Naive B cell (primary cell): ENCODE results near the gene CSMD2. TPM values are rescaled to one million over a fixed set of nuclear protein-coding genes. Genes with fewer than 3 reads are reported as not detected.

Experiments
- ATAC-seq, 2 donors: fragments of 150-1000 bp; cut with Tn5 transposase; 2 replicates each; pipeline ENCODE4 v1.10.0; 2021; ENCODE audit warnings: low read depth in 2 of 2, mild to moderate bottlenecking in 2 of 2, moderate library complexity in 2 of 2
- DNase-seq: peaks from one replicate; pipeline ENCODE4 v3.0.0; 2022
- H3K27ac Mint-ChIP-seq, 6 donors: one replicate each; pipeline ENCODE4 v1.8.0; 2020 to 2022; ENCODE audit warnings: mild to moderate bottlenecking in 6 of 6, mixed read lengths in 6 of 6, moderate library complexity in 5 of 6, inconsistent platforms in 2 of 6
- H3K27me3 Mint-ChIP-seq, 3 donors: one replicate each; pipeline ENCODE4 v1.8.0; 2021 to 2022; ENCODE audit warnings: mixed read lengths in 3 of 3, mild to moderate bottlenecking in 1 of 3
- H3K36me3 Mint-ChIP-seq, 2 donors: one replicate each; pipeline ENCODE4 v1.8.0; 2020 to 2022; ENCODE audit warnings: mixed read lengths in 2 of 2, inconsistent platforms in 1 of 2, mild to moderate bottlenecking in 1 of 2
- H3K4me1 Mint-ChIP-seq, 3 donors: one replicate each; pipeline ENCODE4 v1.8.0; 2020 to 2022; ENCODE audit warnings: mixed read lengths in 3 of 3, inconsistent platforms in 1 of 3, mild to moderate bottlenecking in 1 of 3, moderate library complexity in 1 of 3
- H3K4me3 Mint-ChIP-seq, 8 donors: one replicate each; pipeline ENCODE4 v1.8.0; 2020 to 2022; ENCODE audit warnings: mild to moderate bottlenecking in 8 of 8, mixed read lengths in 8 of 8, moderate library complexity in 8 of 8, inconsistent platforms in 2 of 8
- H3K9me3 Mint-ChIP-seq, 7 donors: one replicate each; pipeline ENCODE4 v1.8.0; 2020 to 2022; ENCODE audit warnings: mixed read lengths in 7 of 7, mild to moderate bottlenecking in 5 of 7, inconsistent platforms in 2 of 7, moderate library complexity in 1 of 7
- polyA plus RNA-seq, 6 donors: library from polyadenylated mRNA; unstranded; fragments of 300-500 nt; fragmentation: Illumina TruSeq; gene quantifications; one replicate each; pipeline ENCODE4 v1.2.3, GENCODE V29; 2021; ENCODE audit warnings: low read depth in 6 of 6

CSMD2 gene
- polyA plus RNA-seq, 6 donors from 2014 or later = not detected

- no peaks in the 10 kb centered on the region for H3K4me1 Mint-ChIP-seq
- no peak overlapping the region for H3K4me3 Mint-ChIP-seq
- DNase-seq = no peak
- no peak for ATAC-seq
- no peaks in the 10 kb centered on the region for H3K36me3 Mint-ChIP-seq
- H3K27ac Mint-ChIP-seq = no peak overlapping the region
- peaks cover 0 to 4% (median 0%) of the 10 kb centered on the region in 7 donors for H3K9me3 Mint-ChIP-seq
- H3K27me3 Mint-ChIP-seq = peaks cover 3 to 12% (median 9%) of the 10 kb centered on the region in 3 donors
These were observed 174.7 kb downstream of the CSMD2 start for GRCh38 chr1:33990281-33990680.

- H3K36me3 Mint-ChIP-seq = no peaks in the 10 kb centered on the region
These were observed 176.9 kb downstream of the CSMD2 start for GRCh38 chr1:33988161-33988560.

GRCh38 chr1:33986390-33987095, 178.5 kb downstream of the CSMD2 start:
- H3K36me3 Mint-ChIP-seq = no peaks in the 10 kb centered on the region
- DNase-seq (no peak), ATAC-seq (no peak)
- H3K27ac Mint-ChIP-seq = no peak overlapping the region
- H3K27me3 Mint-ChIP-seq = peaks cover 3 to 21% (median 15%) of the 10 kb centered on the region in 3 donors
- H3K4me3 Mint-ChIP-seq = no peak overlapping the region
- peaks cover 0 to 3% (median 0%) of the 10 kb centered on the region in 7 donors for H3K9me3 Mint-ChIP-seq
- no peaks in the 10 kb centered on the region for H3K4me1 Mint-ChIP-seq

More at GRCh38 chr1:33988161-33988560, 176.9 kb downstream of the CSMD2 start:
- no peak for DNase-seq
- Mint-ChIP-seq H3K4me3 (no peak overlapping the region), H3K9me3 (peaks cover 0 to 4% (median 0%) of the 10 kb centered on the region in 7 donors), H3K27me3 (peaks cover 1 to 9% (median 3%) of the 10 kb centered on the region in 3 donors), H3K27ac (no peak overlapping the region), H3K4me1 (no peaks in the 10 kb centered on the region)
- no peak for ATAC-seq

- H3K4me3 Mint-ChIP-seq = no peak overlapping the region
- H3K27me3 Mint-ChIP-seq = peaks cover 4 to 22% (median 20%) of the 10 kb centered on the region in 3 donors
- peaks cover 0 to 3% (median 0%) of the 10 kb centered on the region in 7 donors for H3K9me3 Mint-ChIP-seq
- no peaks in the 10 kb centered on the region for H3K36me3 Mint-ChIP-seq
- no peak overlapping the region for H3K27ac Mint-ChIP-seq
- ATAC-seq = no peak
- no peaks in the 10 kb centered on the region for H3K4me1 Mint-ChIP-seq
- DNase-seq = no peak
These were observed 179.4 kb downstream of the CSMD2 start for GRCh38 chr1:33985656-33986055.

- no peak overlapping the region for H3K4me3 Mint-ChIP-seq
- H3K4me1 Mint-ChIP-seq = no peaks in the 10 kb centered on the region
- no peak overlapping the region for H3K27ac Mint-ChIP-seq
- ATAC-seq (no peak), DNase-seq (no peak)
- peaks cover 8 to 22% (median 20%) of the 10 kb centered on the region in 3 donors for H3K27me3 Mint-ChIP-seq
- no peaks in the 10 kb centered on the region for H3K36me3 Mint-ChIP-seq
- peaks cover 0 to 3% (median 0%) of the 10 kb centered on the region in 7 donors for H3K9me3 Mint-ChIP-seq
These were observed 180.0 kb downstream of the CSMD2 start for GRCh38 chr1:33984906-33985565.

- H3K36me3 Mint-ChIP-seq = no peaks in the 10 kb centered on the region
- DNase-seq (no peak), ATAC-seq (no peak)
- no peaks in the 10 kb centered on the region for H3K9me3 Mint-ChIP-seq
- peaks cover 12 to 25% (median 20%) of the 10 kb centered on the region in 3 donors for H3K27me3 Mint-ChIP-seq
- H3K4me1 Mint-ChIP-seq = no peaks in the 10 kb centered on the region
- no peak overlapping the region for H3K4me3 Mint-ChIP-seq
- H3K27ac Mint-ChIP-seq = no peak overlapping the region
These were observed 182.6 kb downstream of the CSMD2 start for GRCh38 chr1:33982419-33982818.

- no peak overlapping the region for H3K4me3 Mint-ChIP-seq
- no peaks in the 10 kb centered on the region for H3K9me3 Mint-ChIP-seq
- DNase-seq (no peak), ATAC-seq (no peak)
- H3K36me3 Mint-ChIP-seq = no peaks in the 10 kb centered on the region
- H3K27ac Mint-ChIP-seq = no peak overlapping the region
- H3K27me3 Mint-ChIP-seq = peaks cover 17 to 33% (median 18%) of the 10 kb centered on the region in 3 donors
- no peaks in the 10 kb centered on the region for H3K4me1 Mint-ChIP-seq
These were observed 185.7 kb downstream of the CSMD2 start for GRCh38 chr1:33979341-33979740.

GRCh38 chr1:33975961-33976360, 189.1 kb downstream of the CSMD2 start:
- ATAC-seq (no peak), DNase-seq (no peak)
- H3K36me3 Mint-ChIP-seq = no peaks in the 10 kb centered on the region
- no peaks in the 10 kb centered on the region for H3K4me1 Mint-ChIP-seq
- H3K27me3 Mint-ChIP-seq = peaks cover 5 to 26% (median 13%) of the 10 kb centered on the region in 3 donors
- H3K4me3 Mint-ChIP-seq = no peak overlapping the region
- no peak overlapping the region for H3K27ac Mint-ChIP-seq
- no peaks in the 10 kb centered on the region for H3K9me3 Mint-ChIP-seq

GRCh38 chr1:33973799-33974545, 191.1 kb downstream of the CSMD2 start:
- Mint-ChIP-seq H3K27me3 (peaks cover 5 to 21% (median 13%) of the 10 kb centered on the region in 3 donors), H3K36me3 (no peaks in the 10 kb centered on the region), H3K4me3 (no peak overlapping the region), H3K27ac (no peak overlapping the region), H3K4me1 (no peaks in the 10 kb centered on the region), H3K9me3 (no peaks in the 10 kb centered on the region)
- ATAC-seq (no peak), DNase-seq (no peak)

GRCh38 chr1:33972676-33973395, 192.2 kb downstream of the CSMD2 start:
- ATAC-seq (no peak), DNase-seq (no peak)
- Mint-ChIP-seq H3K27ac (no peak overlapping the region), H3K4me1 (no peaks in the 10 kb centered on the region), H3K4me3 (no peak overlapping the region), H3K9me3 (no peaks in the 10 kb centered on the region), H3K36me3 (no peaks in the 10 kb centered on the region), H3K27me3 (peaks cover 5 to 13% (median 13%) of the 10 kb centered on the region in 3 donors)

- Mint-ChIP-seq H3K27ac (no peak overlapping the region), H3K4me1 (no peaks in the 10 kb centered on the region), H3K27me3 (peaks cover 0 to 13% (median 11%) of the 10 kb centered on the region in 3 donors), H3K4me3 (no peak overlapping the region), H3K9me3 (no peaks in the 10 kb centered on the region), H3K36me3 (no peaks in the 10 kb centered on the region)
- no peak for DNase-seq
- no peak for ATAC-seq
These were observed 193.1 kb downstream of the CSMD2 start for GRCh38 chr1:33971913-33972312.

- no peak for ATAC-seq
- H3K27ac Mint-ChIP-seq = no peak overlapping the region
- no peak overlapping the region for H3K4me3 Mint-ChIP-seq
- DNase-seq = no peak
- H3K4me1 Mint-ChIP-seq = no peaks in the 10 kb centered on the region
- peaks cover 0 to 8% (median 6%) of the 10 kb centered on the region in 3 donors for H3K27me3 Mint-ChIP-seq
- H3K36me3 Mint-ChIP-seq = no peaks in the 10 kb centered on the region
- H3K9me3 Mint-ChIP-seq = no peaks in the 10 kb centered on the region
These were observed 193.9 kb downstream of the CSMD2 start for GRCh38 chr1:33971018-33971710.
